Measurements from ENCODE around the gene CR2. TPM values are rescaled to one million over a fixed set of nuclear protein-coding genes. Genes with fewer than 3 reads are reported as not detected.
"Not testable (repeated sequence)": the region's sequence is repeated elsewhere in the genome, so short reads cannot be mapped to it uniquely, and the experiment has no call there.

Gene CR2
- polyA plus RNA-seq, 1 of the 3 experiments (the other 2 are of a cell fraction): not detected

DNA sequence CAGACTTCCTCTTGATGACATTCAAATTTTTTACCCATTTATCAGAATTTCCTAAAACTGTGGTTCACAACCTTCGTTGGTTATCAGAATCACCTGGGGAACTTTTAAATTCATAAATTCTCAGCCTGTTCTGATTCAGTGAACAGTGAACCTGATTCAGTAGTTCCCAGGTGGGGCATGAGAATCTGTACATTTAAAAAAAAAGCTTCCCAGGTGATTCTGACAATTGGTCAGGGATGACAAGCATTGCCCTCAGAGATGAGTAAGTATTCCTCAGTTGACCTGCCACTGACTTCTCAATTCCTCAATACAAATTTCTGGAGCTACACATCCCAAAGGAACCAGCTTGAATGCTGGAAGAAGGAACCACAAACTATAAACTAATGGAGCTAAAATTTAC is 23.5 kb upstream of the CR2 start:
- H3K4me1 ChIP-seq (ENCODE audit: control insufficient read depth in 1 of 2, insufficient read depth in 2 of 2, low read depth in 1 of 2, low read length in 1 of 2): no peaks in the 10 kb centered on the region
- no peaks in the 10 kb centered on the region for H3F3A ChIP-seq (replicated peaks; ENCODE audit: insufficient read depth)
- no peak for DNase-seq
- no peaks in the 10 kb centered on the region for H3K9me3 ChIP-seq
- TF ChIP-seq SMC3 (IDR thresholded peaks at IDR 0.05; ENCODE audit: low read depth, low read length) (no peak), JUND (IDR thresholded peaks at IDR 0.05) (no peak), FOXM1 (IDR thresholded peaks at IDR 0.05; ENCODE audit: low read depth) (no peak), FOXJ3 (CRISPR knock-in tag; IDR thresholded peaks at IDR 0.05) (no peak), MXI1 (IDR thresholded peaks at IDR 0.05; ENCODE audit: low read depth, low read length) (no peak), NRF1 (IDR thresholded peaks at IDR 0.05; ENCODE audit: low read depth, low read length) (no peak)
- TF ChIP-seq, protein P1, sequence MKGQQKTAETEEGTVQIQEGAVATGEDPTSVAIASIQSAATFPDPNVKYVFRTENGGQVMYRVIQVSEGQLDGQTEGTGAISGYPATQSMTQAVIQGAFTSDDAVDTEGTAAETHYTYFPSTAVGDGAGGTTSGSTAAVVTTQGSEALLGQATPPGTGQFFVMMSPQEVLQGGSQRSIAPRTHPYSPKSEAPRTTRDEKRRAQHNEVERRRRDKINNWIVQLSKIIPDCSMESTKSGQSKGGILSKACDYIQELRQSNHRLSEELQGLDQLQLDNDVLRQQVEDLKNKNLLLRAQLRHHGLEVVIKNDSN (IDR thresholded peaks at IDR 0.05; ENCODE audit: borderline replicate concordance, low read depth): no peak
- TF ChIP-seq, protein P2, sequence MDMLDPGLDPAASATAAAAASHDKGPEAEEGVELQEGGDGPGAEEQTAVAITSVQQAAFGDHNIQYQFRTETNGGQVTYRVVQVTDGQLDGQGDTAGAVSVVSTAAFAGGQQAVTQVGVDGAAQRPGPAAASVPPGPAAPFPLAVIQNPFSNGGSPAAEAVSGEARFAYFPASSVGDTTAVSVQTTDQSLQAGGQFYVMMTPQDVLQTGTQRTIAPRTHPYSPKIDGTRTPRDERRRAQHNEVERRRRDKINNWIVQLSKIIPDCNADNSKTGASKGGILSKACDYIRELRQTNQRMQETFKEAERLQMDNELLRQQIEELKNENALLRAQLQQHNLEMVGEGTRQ (IDR thresholded peaks at IDR 0.05; ENCODE audit: borderline replicate concordance, low read depth, low read length): no peak
- no peaks in the 10 kb centered on the region for H3K79me2 ChIP-seq (ENCODE audit: insufficient read depth)
- POLR2A ChIA-PET: no interaction called here
- H3K4me3 ChIP-seq (ENCODE audit: low read depth in 2 of 2, low read length in 1 of 2): no peak overlapping the region
- no peak overlapping the region for H3K4me2 ChIP-seq
- no peak overlapping the region for H3K9ac ChIP-seq
- CTCF ChIA-PET: interaction anchor here (0.8 kb wide), 1 partner anchor 26 kb away, joined by 3 read pairs; no protein-coding TSS in a partner anchor
- H4K20me1 ChIP-seq (ENCODE audit: insufficient read depth): no peaks in the 10 kb centered on the region
- H3K27me3 ChIP-seq (ENCODE audit: insufficient read depth): no peaks in the 10 kb centered on the region; the same call in 1 of the 2 replicates
- 0% methylated on average over 1 of the region's 1 CpG for WGBS (ENCODE audit: low lambda C conversion rate)
- H3K27ac ChIP-seq (ENCODE audit: low read depth in 2 of 2, low read length in 1 of 2): no peak overlapping the region
- no peak overlapping the region for H2AFZ ChIP-seq (ENCODE audit: low read depth)
- H3K9me2 ChIP-seq: no peaks in the 10 kb centered on the region; the same call in 1 of the 2 replicates
- no peaks in the 10 kb centered on the region for H3K36me3 ChIP-seq (replicated peaks in 1 of 2; ENCODE audit: control insufficient read depth in 1 of 2, insufficient read depth in 2 of 2, low read length in 1 of 2)

DNA sequence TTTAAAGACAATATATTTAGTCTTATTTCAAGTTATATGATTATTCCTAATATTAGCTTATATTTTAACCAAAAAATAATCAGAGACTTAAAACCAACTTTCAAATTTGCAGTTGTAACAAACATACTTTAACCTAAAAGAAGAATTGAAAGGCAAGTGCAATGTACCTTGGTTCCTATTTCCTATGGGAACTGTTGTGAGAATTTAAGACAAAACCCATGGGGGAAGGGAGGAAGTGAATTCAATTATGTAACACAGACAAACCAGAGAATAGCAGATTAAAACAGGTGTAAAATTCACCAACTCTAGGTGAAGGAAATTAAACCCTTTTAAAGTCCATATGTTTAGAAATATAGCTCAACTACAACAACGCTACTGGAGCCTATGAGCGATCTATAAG is 22.6 kb upstream of the CR2 start:
- Histone ChIP-seq H3K4me1 (ENCODE audit: control insufficient read depth in 1 of 2, insufficient read depth in 2 of 2, low read depth in 1 of 2, low read length in 1 of 2) (no peaks in the 10 kb centered on the region), H3K27ac (ENCODE audit: low read depth in 2 of 2, low read length in 1 of 2) (no peak overlapping the region), H3K9ac (no peak overlapping the region), H3K9me3 (no peaks in the 10 kb centered on the region), H3F3A (replicated peaks; ENCODE audit: insufficient read depth) (no peaks in the 10 kb centered on the region), H3K27me3 (ENCODE audit: insufficient read depth) (no peaks in the 10 kb centered on the region; the same call in 1 of the 2 replicates), H2AFZ (ENCODE audit: low read depth) (no peak overlapping the region), H3K36me3 (replicated peaks in 1 of 2; ENCODE audit: control insufficient read depth in 1 of 2, insufficient read depth in 2 of 2, low read length in 1 of 2) (no peaks in the 10 kb centered on the region), H3K79me2 (ENCODE audit: insufficient read depth) (no peaks in the 10 kb centered on the region), H3K4me3 (ENCODE audit: low read depth in 2 of 2, low read length in 1 of 2) (no peak overlapping the region), H4K20me1 (ENCODE audit: insufficient read depth) (no peaks in the 10 kb centered on the region), H3K4me2 (no peak overlapping the region), H3K9me2 (no peaks in the 10 kb centered on the region; the same call in 1 of the 2 replicates)
- ChIA-PET CTCF (no interaction called here), POLR2A (no interaction called here)
- WGBS (ENCODE audit: low lambda C conversion rate): 10% methylated on average over 2 of the region's 2 CpGs
- TF ChIP-seq FOXM1 (IDR thresholded peaks at IDR 0.05; ENCODE audit: low read depth): no peak
- no peak for TF ChIP-seq RXRA (IDR thresholded peaks at IDR 0.05; ENCODE audit: borderline replicate concordance, low read depth)
- no peak for TF ChIP-seq NFIC (IDR thresholded peaks at IDR 0.05; ENCODE audit: borderline replicate concordance)
- TF ChIP-seq FOSL2 (IDR thresholded peaks at IDR 0.05; ENCODE audit: borderline replicate concordance, low read depth): no peak
- TF ChIP-seq JUND (IDR thresholded peaks at IDR 0.05): no peak
- no peak for DNase-seq

DNA sequence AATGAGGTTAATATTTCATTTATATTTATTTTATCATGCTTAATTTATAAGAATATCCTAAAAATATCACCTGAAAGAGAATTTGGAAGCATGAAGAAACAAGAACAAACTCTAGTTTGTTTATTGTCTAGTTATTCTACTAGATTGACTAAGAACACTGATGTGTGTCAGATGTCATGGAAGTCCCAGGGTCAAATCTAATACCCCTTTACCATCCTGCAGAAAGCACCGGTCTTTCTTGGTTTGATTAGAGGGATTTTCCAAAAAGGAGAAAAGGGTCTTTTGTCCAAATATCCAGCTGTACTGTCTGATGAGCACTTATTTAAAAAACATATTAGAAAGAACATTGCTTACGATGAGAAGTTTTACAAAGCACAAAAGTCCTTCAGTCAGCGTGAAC is 20.7 kb upstream of the CR2 start:
- WGBS (ENCODE audit: low lambda C conversion rate): 14% methylated on average over 3 of the region's 3 CpGs
- Histone ChIP-seq H3K4me3 (ENCODE audit: low read depth in 2 of 2, low read length in 1 of 2) (no peak overlapping the region), H4K20me1 (ENCODE audit: insufficient read depth) (no peaks in the 10 kb centered on the region), H3K9ac (no peak overlapping the region), H3K79me2 (ENCODE audit: insufficient read depth) (no peaks in the 10 kb centered on the region), H3K36me3 (replicated peaks in 1 of 2; ENCODE audit: control insufficient read depth in 1 of 2, insufficient read depth in 2 of 2, low read length in 1 of 2) (no peaks in the 10 kb centered on the region), H2AFZ (ENCODE audit: low read depth) (no peak overlapping the region), H3K4me1 (ENCODE audit: control insufficient read depth in 1 of 2, insufficient read depth in 2 of 2, low read depth in 1 of 2, low read length in 1 of 2) (no peaks in the 10 kb centered on the region), H3K27me3 (ENCODE audit: insufficient read depth) (no peaks in the 10 kb centered on the region; the same call in 1 of the 2 replicates), H3K4me2 (no peak overlapping the region), H3K9me2 (no peaks in the 10 kb centered on the region; the same call in 1 of the 2 replicates), H3K27ac (ENCODE audit: low read depth in 2 of 2, low read length in 1 of 2) (no peak overlapping the region), H3F3A (replicated peaks; ENCODE audit: insufficient read depth) (no peaks in the 10 kb centered on the region), H3K9me3 (no peaks in the 10 kb centered on the region)
- CTCF ChIA-PET: no interaction called here
- no peak for DNase-seq
- TF ChIP-seq MEF2A (IDR thresholded peaks at IDR 0.05; ENCODE audit: borderline replicate concordance, low read depth) (no peak), ELF1 (IDR thresholded peaks at IDR 0.05) (no peak)
- POLR2A ChIA-PET: no interaction called here

DNA sequence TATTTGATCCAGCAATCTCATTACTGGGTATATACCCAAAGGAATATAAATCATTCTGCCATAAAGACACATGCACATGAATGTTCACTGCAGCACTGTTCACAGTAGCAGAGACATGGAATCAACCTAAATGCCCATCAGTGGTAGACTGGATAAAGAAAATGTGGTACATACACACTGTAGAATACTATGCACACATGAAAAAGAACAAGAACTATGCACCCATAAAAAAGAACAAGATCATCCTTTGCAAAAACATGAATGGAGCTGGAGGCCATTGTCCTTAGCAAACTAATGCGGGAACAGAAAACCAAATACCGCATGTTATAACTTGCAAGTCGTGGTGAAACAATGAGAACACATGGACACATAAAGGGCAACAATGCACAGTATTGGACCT is 17.4 kb upstream of the CR2 start:
- POLR2A ChIA-PET; H2AFZ ChIP-seq (ENCODE audit: low read depth); DNase-seq; H3K79me2 ChIP-seq (ENCODE audit: insufficient read depth); H3K4me1 ChIP-seq (ENCODE audit: control insufficient read depth in 1 of 2, insufficient read depth in 2 of 2, low read depth in 1 of 2, low read length in 1 of 2); H3K4me3 ChIP-seq (ENCODE audit: low read depth in 2 of 2, low read length in 1 of 2); H3K9ac ChIP-seq; H3K9me3 ChIP-seq; CTCF ChIA-PET; H4K20me1 ChIP-seq (ENCODE audit: insufficient read depth); H3K27me3 ChIP-seq (ENCODE audit: insufficient read depth); H3K9me2 ChIP-seq; H3K4me2 ChIP-seq; H3K36me3 ChIP-seq (replicated peaks in 1 of 2; ENCODE audit: control insufficient read depth in 1 of 2, insufficient read depth in 2 of 2, low read length in 1 of 2); H3F3A ChIP-seq (replicated peaks; ENCODE audit: insufficient read depth); H3K27ac ChIP-seq (ENCODE audit: low read depth in 2 of 2, low read length in 1 of 2): not testable (repeated sequence)
- 33% methylated on average over 3 of the region's 3 CpGs for WGBS (ENCODE audit: low lambda C conversion rate)

Data from SK-N-SH (cell line).